CD4-positive, alpha-beta T cell treated with Interleukin-17A for 4 hours (primary cell): ENCODE data around the gene CCDC141.
A peak's percentile ranks its signal among the peaks of the same experiment; 100 is the strongest.
"Not testable (repeated sequence)": the region's sequence is repeated elsewhere in the genome, so short reads cannot be mapped to it uniquely, and the experiment has no call there.

Source experiments
- DNase-seq: peaks from one replicate; pipeline ENCODE4 v3.0.0-alpha.2; 2020; ENCODE audit warnings: mixed read lengths

CCDC141 gene

DNA sequence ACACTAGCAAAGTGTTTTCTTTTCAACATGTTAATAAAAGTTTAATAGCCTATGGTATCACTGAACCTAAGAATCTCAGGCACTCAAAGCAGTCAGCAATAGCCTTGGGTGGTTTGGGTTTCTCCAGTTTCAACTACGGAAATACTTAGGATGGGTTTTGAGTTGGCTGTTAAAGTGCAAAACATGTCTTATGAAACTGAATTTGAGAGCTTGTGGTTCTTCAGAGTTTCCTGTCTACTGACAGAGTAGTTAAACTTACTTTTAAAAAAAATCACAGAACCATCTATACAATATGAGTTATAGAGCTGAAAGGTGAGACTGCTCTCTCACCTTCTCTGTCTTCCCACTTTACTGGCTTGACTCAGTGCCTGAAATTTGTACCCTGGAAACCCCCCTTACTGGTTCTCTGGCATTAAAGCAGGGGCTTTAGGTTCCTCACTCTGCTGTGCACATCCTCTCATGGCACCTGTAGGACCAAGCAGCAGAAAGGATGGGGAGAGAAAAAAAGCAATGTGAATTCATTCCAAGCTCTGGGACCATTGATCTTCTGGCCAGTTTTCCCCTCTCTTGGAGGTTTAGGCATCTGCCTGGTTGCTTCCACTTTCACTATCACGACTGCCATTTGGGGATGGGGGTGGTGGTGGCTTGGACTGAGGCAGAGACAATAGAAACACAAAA, 18.1 kb downstream of the CCDC141 start:
- DNase-seq: peak; percentile 21

DNA sequence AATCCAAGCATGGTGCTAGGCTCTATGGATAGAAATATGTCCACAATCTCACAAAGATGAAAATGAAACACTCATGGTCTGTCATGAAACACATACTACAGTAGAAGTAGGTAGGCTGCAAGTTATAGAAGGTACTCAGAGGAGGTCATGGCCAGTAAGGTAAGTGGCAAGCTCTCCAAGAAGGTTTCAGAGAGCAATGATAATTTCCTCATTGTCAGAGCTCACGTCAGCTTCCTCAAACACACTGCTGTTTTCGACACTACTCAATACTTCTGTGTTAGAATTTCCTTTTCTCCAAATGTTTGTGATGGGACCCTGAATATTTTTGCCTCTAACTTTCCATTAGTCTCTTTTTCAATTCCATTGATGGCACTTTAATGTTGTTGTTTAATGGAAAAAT, 25.5 kb downstream of the CCDC141 start:
- DNase-seq: no peak

DNA sequence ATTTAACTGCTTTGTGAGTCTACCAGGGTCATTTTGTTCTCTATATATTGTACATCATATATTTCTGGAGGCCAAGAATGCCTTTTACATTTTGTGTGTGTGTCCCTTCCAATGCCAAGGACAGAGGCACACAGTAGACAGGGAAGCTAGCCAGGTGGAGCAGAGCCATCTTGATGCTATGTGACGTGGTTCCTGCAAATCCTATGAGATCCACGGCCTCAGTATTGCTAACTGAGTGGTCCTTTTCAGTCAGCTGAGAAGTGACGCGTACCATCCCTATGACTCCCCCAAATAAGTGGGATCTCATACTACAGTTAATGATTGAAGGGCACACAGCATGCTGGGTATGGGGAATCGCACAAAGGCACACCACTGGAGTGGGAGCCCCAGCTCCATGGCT, 27.3 kb downstream of the CCDC141 start:
- no peak for DNase-seq

DNA sequence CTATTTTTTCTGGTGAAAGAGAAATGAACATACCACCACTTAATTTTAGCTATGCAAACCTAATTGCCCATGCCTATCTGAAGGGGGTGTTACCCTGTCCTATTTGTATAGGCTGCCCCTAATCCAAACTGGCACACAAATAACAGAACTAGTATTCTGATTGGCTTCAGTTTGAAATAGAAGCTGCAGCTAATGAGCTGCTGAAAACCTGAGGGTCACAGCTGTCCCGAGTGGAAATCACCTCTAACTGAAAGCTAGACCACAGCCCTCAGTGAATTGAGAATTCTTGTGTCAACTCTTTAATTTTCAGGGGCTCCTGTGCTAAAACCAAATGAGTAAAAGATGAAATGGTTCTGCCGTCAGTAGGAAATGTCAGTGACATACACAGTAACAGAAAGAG, 28.7 kb downstream of the CCDC141 start:
- no peak for DNase-seq

DNA sequence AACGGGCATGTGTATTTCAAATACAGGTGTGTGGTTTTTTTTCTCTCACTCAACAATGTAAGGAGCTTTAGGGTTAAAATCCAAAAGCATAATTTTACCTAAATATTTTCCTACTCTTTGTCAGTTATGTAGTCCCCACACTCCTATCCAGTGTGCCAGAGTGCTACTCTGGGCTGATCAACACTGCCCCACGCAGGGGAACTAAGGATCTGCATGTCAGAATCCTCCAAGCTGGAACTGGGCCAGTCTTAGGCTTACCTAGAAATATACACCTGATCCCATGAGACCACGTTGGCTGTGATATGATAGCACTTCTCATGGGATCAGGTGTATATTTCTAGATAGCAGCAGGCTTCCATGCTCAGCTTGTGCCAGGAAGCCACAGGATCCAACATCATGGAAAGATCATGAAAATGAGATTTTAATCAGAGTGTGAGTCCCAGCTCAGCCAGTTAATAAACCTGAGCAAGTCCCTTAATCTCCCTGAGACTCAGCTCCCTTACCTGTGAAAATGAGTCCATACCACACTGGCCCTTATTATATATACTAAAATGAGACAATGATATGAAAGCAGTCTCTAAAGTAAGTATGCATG, 29.7 kb downstream of the CCDC141 start:
- DNase-seq: peak; percentile 53

DNA sequence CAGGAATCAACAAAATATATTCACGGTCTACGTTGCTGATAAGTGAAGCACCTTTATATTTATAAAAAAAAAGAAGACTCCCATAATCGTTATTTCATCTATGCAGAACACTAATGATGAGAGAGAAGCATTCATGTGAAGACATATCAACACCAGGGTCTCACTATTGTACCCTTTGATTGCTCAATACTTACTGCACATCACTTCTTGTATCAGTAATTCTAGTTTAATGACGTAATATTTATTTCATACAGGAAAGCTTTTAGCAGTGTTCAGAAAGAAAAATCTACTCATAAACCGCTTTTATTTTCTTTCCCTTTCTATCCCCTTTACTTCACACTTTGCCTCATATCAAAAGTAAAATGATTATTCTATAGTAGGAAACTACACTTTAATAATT, 30.7 kb downstream of the CCDC141 start:
- DNase-seq: no peak

DNA sequence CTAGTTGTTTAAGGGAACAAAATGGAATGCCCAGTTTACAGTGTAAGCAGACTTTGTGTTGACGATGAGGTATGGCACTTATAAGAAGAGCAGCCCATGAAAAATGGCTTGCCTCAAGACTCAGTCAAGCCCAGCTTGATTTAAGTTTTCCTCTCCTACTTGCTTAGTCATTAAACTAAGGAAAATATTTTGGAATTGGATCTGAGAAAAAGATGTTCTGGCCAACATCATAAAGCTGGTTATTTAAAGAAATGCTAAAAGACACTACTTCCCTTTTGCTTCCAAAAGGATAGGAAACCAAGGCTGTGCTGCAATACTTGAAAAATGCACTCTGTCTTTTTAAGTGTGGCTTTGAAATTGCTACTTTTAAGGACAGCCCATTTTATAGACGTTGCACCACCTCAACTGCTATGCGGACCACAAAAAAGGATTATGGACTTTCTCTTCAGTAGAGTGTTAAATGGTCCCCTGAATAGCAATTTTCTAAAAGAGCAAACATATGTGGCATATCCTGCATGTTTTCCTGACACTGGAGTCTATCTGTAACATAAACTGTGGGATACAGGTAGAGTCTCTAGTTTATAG, 32.1 kb downstream of the CCDC141 start:
- no peak for DNase-seq

DNA sequence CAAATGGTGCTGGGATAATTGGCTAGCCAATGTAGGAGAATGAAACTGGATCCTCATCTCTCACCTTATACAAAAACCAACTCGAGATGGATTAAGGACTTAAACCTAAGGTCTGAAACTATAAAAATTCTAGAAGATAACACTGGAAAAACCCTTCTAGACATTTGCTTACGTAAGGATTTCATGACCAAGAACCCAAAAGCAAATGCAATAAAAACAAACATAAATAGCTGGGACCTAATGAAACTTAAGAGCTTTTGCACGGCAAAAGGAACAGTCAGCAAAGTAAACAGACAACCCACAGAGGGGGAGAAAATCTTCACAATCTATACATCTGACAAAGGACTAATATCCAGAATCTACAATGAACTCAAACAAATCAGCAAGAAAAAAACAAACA, 35.7 kb downstream of the CCDC141 start:
- DNase-seq: not testable (repeated sequence)

DNA sequence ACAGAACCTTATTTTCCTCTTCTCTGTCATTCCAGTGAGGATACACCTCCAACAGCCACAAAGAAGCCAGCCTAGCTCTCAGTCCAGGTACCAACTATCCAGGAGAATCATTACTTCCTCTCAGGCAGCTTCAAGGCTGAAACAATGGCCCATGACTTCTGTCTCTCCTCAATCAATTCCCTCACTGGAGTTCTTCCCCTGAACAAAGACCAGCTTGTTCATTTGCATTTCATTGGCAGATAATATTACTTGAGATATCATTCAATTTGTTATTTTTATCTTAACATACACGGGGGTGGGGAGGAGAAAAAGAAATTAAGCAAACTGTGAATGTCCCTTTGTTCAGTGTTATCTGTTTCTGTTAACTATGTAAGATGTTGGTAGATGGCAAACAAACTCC, 44.0 kb downstream of the CCDC141 start:
- DNase-seq: no peak

DNA sequence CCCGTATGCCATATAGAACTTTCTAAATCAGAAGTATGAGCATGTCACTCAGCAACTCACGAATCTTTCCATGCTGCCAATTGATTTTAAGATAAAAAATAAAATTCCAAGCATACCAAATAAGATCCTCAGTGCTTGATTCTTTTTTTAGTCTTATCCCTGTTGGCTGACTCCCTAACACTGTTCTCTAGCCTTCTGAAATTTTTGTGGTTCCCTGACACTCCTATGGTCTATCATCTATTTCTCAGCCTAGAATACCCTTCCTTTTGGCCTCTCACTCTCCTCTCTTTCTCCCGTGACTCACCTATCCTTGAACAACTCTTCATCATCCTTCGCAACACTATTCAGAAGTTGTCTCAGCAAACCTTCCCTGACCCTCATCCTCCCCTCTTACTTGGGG, 50.5 kb downstream of the CCDC141 start:
- DNase-seq: no peak

DNA sequence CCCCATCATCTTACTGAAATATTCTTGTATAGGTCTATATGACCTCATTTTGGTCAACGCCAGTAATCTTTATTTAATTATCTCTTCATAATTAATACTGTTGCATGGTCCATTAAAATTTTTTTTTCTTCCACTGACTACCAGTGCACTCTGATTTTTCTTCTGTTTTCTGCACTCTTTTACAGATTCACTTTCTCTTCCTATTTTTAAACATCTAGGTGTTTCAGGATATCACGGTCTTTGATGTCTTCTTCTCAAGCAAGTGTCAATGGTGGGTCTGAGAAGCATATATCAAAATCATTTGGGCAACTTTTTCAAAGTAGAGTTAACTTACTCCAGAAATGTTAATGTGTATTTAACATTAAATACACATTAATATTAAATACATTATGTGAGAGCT, 51.4 kb downstream of the CCDC141 start:
- no peak for DNase-seq

DNA sequence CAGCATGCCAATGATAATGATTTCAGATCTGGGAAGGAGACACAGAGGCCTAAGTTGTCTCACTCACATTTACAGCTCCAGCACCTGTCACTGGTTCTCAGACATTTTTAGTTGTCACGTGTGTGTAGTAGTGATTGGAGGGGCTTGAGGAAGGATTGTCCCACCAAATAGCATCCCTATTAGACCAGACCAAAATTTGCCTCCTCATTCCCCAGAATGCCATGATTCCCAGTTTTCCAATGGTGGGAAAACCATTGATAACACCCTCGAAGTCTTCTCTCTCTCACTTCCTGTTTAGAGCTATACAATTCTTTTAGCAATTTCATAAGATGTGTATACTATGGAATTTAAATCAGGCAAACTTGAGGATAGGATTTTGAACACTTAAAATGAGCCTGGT, 52.5 kb downstream of the CCDC141 start:
- no peak for DNase-seq

DNA sequence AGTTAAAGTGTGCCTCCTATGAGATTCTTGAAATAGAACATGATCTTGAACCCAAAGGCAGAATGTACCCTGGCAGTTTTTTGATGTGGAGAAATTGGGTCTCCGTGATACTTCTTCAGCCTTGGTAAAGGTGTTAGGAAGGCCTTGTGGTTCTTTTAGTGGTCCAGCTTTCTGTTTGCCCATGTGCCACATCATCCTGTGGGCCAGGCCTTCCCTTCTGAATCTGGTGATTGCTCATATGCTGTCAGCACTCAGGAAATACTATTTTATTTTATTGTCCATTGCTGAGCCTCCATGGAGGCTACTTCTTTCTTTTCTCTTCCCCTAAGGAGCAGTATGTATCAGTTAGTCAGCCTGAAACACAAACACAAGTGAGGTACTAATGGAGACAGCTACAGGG, 52.9 kb downstream of the CCDC141 start:
- DNase-seq: no peak

DNA sequence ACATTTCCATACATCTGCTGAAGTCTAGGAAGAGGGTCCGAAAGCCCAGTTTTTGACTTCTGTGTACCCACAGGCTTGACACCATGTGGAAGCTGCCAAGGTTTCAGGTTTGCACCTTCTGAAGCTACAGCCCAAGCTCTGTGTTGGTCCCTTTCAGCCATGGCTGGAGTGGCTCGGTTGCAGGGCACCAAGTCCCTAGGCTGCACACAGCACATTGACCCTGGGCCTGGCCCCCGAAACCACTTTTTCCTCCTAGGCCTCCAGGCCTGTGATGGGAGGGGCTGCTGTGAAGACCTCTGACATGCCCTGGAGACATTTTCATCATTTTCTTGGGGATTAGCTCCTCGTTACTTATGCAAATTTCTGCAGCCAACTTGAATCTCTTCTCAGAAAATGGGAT, 55.7 kb downstream of the CCDC141 start:
- no peak for DNase-seq

DNA sequence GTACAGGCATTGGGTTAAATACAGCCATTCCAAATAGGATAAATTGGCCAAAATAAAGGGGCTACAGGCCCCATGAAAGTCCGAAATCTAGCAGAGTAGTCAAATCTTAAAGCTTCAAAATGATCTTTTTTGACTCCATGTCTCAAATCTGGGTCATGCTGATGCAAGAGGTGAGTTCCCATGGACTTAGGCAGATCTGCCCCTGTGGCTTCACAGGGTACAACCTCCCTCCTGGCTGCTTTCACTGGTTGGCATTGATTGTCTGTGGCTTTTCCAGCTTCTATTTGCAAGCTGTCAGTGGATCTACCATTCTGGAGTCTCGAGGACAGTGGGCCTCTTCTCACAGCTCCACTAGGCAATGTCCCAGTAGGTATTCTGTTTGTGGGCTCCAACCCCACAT, 56.1 kb downstream of the CCDC141 start:
- DNase-seq: no peak

DNA sequence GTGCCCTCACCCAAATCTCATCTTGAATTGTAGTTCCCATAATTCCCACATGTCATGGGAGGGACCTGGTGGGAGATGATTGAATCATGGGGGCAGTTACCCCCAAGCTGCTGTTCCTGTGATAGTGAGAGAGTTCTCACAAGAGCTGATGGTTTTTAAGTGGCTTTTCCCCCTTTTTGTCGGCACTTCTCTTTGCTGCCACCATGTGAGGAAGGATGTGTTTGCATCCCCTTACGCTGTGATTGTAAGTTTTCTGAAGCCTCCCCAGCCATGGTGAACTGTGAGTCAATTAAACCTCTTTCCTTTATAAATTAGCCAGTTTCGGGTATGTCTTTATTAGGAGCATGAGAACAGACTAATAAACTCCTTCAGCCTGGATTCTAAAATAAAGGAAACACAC, 57.2 kb downstream of the CCDC141 start:
- not testable (repeated sequence) for DNase-seq

DNA sequence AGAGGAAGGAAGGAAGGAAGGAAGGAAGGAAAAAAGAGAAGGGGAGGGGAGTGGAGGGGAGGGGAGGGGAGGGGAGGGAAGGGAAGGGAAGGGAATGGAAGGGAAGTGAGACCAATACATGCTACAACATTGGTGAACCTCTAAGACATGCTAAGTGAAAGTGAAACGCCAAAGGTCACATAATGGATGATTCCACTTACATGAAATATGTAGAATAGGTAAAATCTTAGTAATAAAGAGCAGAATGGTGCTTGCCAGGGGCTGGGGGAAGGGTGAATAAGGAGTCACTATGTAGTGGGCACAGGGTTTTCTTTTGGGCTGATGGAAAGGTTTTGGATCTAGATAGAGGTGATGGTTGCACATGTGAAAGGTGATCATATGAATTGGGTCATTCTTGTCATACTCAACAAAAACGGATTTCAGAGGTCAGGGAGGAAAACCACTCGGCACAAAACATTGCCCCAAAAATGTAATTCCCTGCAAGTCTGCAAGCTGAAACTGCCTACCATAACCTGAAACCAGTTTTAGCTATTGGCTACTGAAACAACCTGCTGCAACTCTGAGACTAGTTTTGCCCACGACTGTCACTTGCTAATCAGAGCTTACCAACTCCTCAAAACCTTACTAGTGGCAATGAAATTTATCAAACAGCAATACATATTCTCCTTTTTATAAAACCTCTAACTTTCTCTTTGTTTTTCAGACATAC, 59.2 kb downstream of the CCDC141 start:
- DNase-seq: no peak

DNA sequence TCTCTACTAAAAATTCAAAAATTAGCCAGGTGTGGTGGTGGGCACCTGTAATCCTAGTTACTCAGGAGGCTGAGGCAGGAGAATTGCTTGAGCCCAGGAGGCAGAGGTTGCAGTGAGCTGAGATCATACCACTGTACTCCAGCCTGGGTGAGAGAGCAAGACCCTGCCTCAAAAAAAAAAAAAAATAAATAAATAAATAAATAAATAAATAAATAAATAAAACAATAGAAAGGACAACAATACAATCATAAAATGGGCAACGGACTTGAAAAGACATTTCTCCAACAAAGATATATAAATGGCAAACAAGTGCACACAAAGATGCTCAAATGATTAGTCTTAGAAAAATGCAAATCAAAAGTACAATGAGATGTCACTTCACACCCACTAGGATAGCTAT, 60.5 kb downstream of the CCDC141 start:
- not testable (repeated sequence) for DNase-seq

DNA sequence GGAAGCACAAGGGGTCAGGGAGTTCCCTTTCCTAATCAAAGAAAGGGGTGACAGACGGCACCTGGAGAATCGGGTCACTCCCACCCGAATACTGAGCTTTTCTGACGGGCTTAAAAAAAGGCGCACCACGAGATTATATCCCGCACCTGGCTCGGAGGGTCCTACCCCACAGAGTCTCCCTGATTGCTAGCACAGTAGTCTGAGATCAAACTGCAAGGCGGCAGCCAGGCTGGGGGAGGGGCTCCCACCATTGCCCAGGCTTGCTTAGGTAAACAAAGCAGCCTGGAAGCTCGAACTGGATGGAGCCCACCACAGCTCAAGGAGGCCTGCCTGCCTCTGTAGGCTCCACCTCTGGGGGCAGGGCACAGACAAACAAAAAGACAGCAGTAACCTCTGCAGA, 67.3 kb downstream of the CCDC141 start:
- not testable (repeated sequence) for DNase-seq

DNA sequence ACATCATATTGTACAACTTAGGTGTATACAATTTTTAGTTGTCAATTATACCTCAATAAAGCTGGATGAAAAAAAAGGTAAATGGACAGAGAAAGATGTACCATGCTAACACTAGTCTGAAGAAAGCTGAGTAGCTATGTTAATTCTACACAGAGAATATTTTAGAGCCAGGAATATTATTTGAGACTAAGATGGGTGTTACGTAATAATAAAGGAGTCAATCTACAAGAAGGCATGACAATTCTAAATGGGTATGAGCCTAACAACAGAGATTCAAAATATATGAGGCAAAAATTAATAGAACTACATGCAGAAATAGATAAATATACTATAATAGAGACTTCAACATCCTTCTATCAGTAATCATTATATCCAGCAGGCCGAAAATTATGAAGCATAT, 69.1 kb downstream of the CCDC141 start:
- no peak for DNase-seq

DNA sequence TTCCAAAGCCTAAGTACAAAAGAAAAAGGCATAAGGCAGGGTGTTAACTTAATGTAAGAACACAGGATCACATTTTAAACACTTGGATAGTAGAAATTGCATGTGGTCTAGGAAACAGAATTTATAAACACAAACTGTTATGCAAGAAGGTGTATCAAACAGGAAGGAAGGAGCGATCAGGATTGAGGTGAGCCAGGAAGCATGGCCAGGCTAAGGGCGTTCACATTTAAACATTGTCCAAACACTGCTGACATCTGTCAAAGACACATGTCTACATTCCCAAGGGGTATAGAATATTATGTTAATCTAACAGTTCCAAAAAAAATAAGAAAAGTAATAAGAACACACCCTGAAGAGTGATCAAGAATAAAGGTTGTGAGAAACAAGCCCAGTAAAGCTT, 71.3 kb downstream of the CCDC141 start:
- no peak for DNase-seq

DNA sequence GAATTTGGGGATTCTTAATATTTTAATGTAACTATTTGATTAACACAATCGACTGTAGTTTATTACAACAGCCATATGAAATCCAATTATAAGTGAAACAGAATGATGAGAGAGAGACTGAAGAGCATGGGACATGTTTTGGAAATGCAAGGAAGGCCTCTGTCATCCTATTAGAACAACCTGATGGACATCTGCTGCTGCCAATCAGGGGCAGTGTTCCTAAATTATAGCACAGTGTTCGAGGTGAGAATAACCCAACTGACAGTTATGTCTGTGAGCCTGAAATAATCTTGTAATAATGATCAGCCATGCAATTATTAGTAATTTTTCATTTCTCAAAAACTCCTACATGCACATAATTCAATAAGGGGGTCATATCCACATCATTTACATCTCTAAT, 73.6 kb downstream of the CCDC141 start:
- DNase-seq: no peak

DNA sequence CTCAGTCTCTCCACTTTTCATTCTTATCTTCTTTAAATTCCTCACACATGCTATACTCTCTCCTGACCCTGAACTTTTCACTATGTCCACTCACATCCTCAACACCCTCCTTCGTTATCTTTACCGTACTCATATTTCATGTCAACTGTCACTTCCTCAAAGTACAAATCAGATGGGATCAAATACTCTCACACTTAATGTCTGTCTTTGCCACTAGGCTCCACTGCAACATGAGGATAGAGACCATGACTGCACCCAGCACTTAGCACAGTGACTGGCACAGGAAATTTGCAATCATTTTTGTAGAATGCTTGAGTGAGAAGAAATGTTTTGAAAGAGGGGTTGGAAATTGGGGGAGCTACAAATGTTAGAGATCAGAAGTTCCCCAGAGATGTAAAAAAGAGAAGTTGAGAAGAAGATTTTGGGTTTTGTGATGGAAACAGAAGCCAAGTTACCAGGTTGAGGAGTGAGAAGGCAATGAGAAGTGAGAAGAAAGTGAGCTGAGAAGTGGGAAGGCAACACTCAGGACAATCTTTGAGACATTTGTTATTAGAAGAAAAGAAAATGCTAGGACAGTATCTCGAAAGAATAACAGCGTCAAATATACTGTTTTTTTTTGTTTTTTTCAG, 87.0 kb downstream of the CCDC141 start:
- DNase-seq: peak; percentile 3

DNA sequence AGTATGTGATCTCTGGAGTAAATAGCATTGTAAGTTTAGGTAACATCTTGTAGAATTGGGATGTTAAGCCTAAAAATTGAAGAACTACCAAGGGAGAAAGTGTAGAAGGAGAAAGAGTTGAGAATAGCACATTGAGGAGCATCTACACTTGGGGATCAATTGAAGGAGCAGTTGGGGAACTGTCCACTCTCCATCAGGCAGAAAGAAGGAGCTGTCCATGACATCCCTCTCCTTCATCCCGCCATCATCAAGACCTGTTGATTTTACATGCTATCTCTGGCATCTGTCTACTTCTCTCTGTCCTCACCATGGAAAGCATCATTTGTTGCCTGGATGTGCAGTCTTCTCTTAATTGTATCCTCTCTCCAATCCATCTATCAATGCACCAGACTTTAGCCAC, 87.8 kb downstream of the CCDC141 start:
- DNase-seq: no peak
